ENCODE results near the gene B9D1. TPM values are rescaled to one million over a fixed set of nuclear protein-coding genes. Genes with fewer than 3 reads are reported as not detected.

Gene B9D1
- total and polyA plus RNA-seq, 8 donors = 10.9 to 22.8 (median 16.8) TPM; not detected in 2

- Histone ChIP-seq H3K4me1 (peaks cover 55 to 84% (median 63%) of the 10 kb centered on the region in 4 donors), H3K27ac (peak overlapping the region; percentile 52 to 94 (median 89)), H3K36me3 (peaks cover 13 to 27% (median 18%) of the 10 kb centered on the region in 4 donors), H3K27me3 (no peaks in the 10 kb centered on the region), H3K4me3 (no peak overlapping the region), H3K9me3 (no peaks in the 10 kb centered on the region)
- 58 to 79% (median 71%) methylated on average over 2 of the region's 2 CpGs for WGBS, 5 donors
- intact Hi-C loops (cut with DNase I; ENCODE audit: low total_unique reads) = no loop called here
- TF ChIP-seq POLR2AphosphoS5 (IDR thresholded peaks at IDR 0.05) (no peak), EP300 (IDR thresholded peaks at IDR 0.05) (no peak), CTCF (IDR thresholded peaks at IDR 0.05) (no peak), POLR2A (IDR thresholded peaks at IDR 0.05) (no peak)
- no peak for DNase-seq
Observed at GRCh38 chr17:19387921-19388521, 25.5 kb upstream of the B9D1 start.

- intact Hi-C loops (cut with DNase I; ENCODE audit: low total_unique reads) = no loop called here
- Histone ChIP-seq H3K27ac (peak within 1 kb of the TSS; percentile 57 to 94 (median 89)), H3K4me3 (peak within 1 kb of the TSS; percentile 19 to 28 (median 24)), H3K36me3 (peaks cover 21 to 34% (median 26%) of the 10 kb centered on the region in 4 donors), H3K4me1 (peaks cover 62 to 86% (median 68%) of the 10 kb centered on the region in 4 donors), H3K27me3 (no peaks in the 10 kb centered on the region), H3K9me3 (no peaks in the 10 kb centered on the region)
- no peak for TF ChIP-seq CTCF (IDR thresholded peaks at IDR 0.05)
- peak in 1 of 3 donors; percentile 5 for TF ChIP-seq POLR2AphosphoS5 (IDR thresholded peaks at IDR 0.05)
- TF ChIP-seq POLR2A (IDR thresholded peaks at IDR 0.05) = no peak
- peak; percentile 88 for TF ChIP-seq EP300 (IDR thresholded peaks at IDR 0.05)
- DNase-seq = peak in 1 of 2 donors; percentile 95
- WGBS, 5 donors = 14 to 21% (median 19%) methylated on average over 13 to 22 of the region's 22 CpGs
Observed at GRCh38 chr17:19386974-19387920, 24.7 kb upstream of the B9D1 start, which contains the start of gene MFAP4. MFAP4 (minus strand) TSS chr17:19387190; CDS start chr17:19387155, 35 bp downstream.

GRCh38 chr17:19386051-19386929 is 23.8 kb upstream of the B9D1 start:
- Histone ChIP-seq H3K27ac (peak overlapping the region; percentile 57 to 94 (median 89)), H3K4me1 (peaks cover 65 to 88% (median 77%) of the 10 kb centered on the region in 4 donors), H3K4me3 (peak overlapping the region; percentile 19 to 28 (median 24)), H3K27me3 (no peaks in the 10 kb centered on the region), H3K36me3 (peaks cover 30 to 44% (median 36%) of the 10 kb centered on the region in 4 donors), H3K9me3 (no peaks in the 10 kb centered on the region)
- peak in 2 of 3 donors; percentile 11 to 43 for TF ChIP-seq POLR2AphosphoS5 (IDR thresholded peaks at IDR 0.05)
- TF ChIP-seq POLR2A (IDR thresholded peaks at IDR 0.05) = no peak
- TF ChIP-seq EP300 (IDR thresholded peaks at IDR 0.05) = no peak
- TF ChIP-seq CTCF (IDR thresholded peaks at IDR 0.05) = no peak
- WGBS, 5 donors = 42 to 65% (median 57%) methylated on average over 16 to 20 of the region's 20 CpGs
- peak; percentile 51 to 54 for DNase-seq
- intact Hi-C loops (cut with DNase I; ENCODE audit: low total_unique reads) = no loop called here

Data from stomach (tissue), 9 donors.